ENCODE data around the gene ANKRD11. TPM values are rescaled to one million over a fixed set of nuclear protein-coding genes. Genes with fewer than 3 reads are reported as not detected.

ANKRD11 gene
- total and polyA plus RNA-seq, 2 donors (not counting 1 experiment from before 2014, with no cell fraction given) = 41.5 to 71.2 TPM

DNA sequence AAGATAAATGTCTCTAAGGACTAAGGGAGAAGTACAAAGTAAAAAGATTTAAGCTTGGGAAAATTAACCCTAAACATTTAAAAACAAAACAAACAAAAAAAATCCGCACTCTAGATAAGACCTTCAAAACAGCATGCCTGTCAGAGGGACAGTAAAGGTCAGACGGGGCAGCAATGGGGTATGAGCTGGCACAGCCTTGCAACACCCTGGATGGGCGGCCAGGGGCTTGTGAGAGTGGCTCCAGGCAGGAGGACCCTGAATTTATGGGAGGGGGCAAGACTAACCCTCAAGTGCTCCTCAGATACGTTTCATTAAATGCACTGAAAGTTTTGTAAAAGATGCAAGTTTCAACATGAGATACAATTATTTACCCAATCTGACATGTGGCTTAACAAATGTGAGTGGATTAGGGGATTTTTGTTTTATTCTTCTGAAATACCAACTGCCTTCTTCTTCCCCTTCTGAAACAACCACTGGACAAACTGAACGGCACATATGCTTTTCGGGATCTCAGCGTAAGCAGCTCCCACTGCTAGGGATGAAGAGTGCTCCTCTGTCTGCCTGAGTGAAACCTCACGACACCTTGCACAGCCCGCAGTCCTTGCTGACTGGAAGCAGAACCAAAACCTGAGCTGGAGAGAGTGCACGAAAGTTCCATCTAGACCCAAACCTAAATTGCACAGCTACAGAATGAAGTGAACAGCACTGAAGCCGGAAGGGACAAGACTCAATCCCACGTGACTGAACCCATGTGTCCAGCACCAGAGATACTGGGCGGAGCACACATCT is 128.4 kb downstream of the ANKRD11 start:
- no peak for DNase-seq (ENCODE audit: low read depth in 2 of 2)
- Histone ChIP-seq H3K27ac (ENCODE audit: insufficient read depth, low read length) (no peak overlapping the region), H3K27me3 (ENCODE audit: control insufficient read depth, insufficient read depth, low read length) (no peaks in the 10 kb centered on the region), H3K4me1 (ENCODE audit: control insufficient read depth, extremely low read depth, insufficient read depth, low read length) (peaks cover 21% of the 10 kb centered on the region), H4K20me1 (ENCODE audit: control insufficient read depth, extremely low read depth, insufficient read depth, low read length) (no peaks in the 10 kb centered on the region), H3K36me3 (ENCODE audit: control insufficient read depth, insufficient read depth, low read length) (peaks cover 5% of the 10 kb centered on the region), H3K9me3 (ENCODE audit: control insufficient read depth, insufficient read depth, low read depth, low read length) (no peaks in the 10 kb centered on the region), H3K79me2 (ENCODE audit: control insufficient read depth, insufficient read depth, low read length) (peaks cover 91% of the 10 kb centered on the region), H3K9ac (ENCODE audit: insufficient read depth, low read length) (no peak overlapping the region), H3K4me3 (replicated peaks in 1 of 4; ENCODE audit: control extremely low read depth in 1 of 4, insufficient read depth in 1 of 4, low read depth in 3 of 4, low read length in 4 of 4) (no peak overlapping the region), H2AFZ (ENCODE audit: low read length) (no peak overlapping the region), H3K4me2 (ENCODE audit: extremely low read depth, insufficient read depth, low read length) (no peak overlapping the region)
- TF ChIP-seq EZH2 (IDR thresholded peaks at IDR 0.05; ENCODE audit: low read length, missing control alignments) = no peak

DNA sequence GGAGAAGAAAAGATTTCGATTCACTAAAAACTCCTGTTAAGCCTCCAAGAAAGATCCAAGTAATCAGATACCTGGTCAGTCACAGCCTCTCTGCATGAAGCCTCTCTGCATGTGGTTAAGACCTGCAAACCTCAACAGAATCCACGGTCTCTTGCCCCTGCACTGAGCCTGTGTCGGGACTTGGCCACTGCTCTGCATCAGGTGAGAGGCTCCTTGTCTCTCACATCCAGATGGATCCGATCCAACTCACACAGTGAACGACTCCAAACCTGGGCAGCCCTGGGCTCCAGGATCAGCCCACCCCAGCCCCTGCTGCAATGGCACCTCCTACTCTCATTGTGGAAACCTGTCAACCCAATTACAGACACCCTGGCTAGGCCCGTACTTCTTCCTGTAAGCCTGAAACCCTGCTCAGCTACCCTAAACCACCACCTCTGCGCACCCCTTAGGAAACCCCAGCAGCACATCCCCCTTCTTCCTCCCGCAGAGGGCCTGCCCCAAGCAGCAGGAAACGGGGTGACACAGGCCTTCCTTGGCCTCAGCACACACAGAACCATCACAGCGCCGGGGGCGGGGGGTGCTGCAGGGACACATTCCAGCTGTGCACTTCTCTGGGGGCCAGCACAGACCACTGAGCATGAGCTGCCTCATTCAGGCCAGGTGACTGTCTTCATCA is 129.5 kb downstream of the ANKRD11 start:
- Histone ChIP-seq H3K27me3 (ENCODE audit: control insufficient read depth, insufficient read depth, low read length) (no peaks in the 10 kb centered on the region), H3K9ac (ENCODE audit: insufficient read depth, low read length) (no peak overlapping the region), H3K9me3 (ENCODE audit: control insufficient read depth, insufficient read depth, low read depth, low read length) (no peaks in the 10 kb centered on the region), H3K4me1 (ENCODE audit: control insufficient read depth, extremely low read depth, insufficient read depth, low read length) (peaks cover 21% of the 10 kb centered on the region), H3K79me2 (ENCODE audit: control insufficient read depth, insufficient read depth, low read length) (peaks cover 88% of the 10 kb centered on the region), H3K27ac (ENCODE audit: insufficient read depth, low read length) (no peak overlapping the region), H3K4me3 (replicated peaks in 1 of 4; ENCODE audit: control extremely low read depth in 1 of 4, insufficient read depth in 1 of 4, low read depth in 3 of 4, low read length in 4 of 4) (no peak overlapping the region), H2AFZ (ENCODE audit: low read length) (no peak overlapping the region), H3K36me3 (ENCODE audit: control insufficient read depth, insufficient read depth, low read length) (peaks cover 5% of the 10 kb centered on the region), H3K4me2 (ENCODE audit: extremely low read depth, insufficient read depth, low read length) (no peak overlapping the region), H4K20me1 (ENCODE audit: control insufficient read depth, extremely low read depth, insufficient read depth, low read length) (no peaks in the 10 kb centered on the region)
- DNase-seq (ENCODE audit: low read depth in 2 of 2) = no peak
- TF ChIP-seq, protein P1, sequence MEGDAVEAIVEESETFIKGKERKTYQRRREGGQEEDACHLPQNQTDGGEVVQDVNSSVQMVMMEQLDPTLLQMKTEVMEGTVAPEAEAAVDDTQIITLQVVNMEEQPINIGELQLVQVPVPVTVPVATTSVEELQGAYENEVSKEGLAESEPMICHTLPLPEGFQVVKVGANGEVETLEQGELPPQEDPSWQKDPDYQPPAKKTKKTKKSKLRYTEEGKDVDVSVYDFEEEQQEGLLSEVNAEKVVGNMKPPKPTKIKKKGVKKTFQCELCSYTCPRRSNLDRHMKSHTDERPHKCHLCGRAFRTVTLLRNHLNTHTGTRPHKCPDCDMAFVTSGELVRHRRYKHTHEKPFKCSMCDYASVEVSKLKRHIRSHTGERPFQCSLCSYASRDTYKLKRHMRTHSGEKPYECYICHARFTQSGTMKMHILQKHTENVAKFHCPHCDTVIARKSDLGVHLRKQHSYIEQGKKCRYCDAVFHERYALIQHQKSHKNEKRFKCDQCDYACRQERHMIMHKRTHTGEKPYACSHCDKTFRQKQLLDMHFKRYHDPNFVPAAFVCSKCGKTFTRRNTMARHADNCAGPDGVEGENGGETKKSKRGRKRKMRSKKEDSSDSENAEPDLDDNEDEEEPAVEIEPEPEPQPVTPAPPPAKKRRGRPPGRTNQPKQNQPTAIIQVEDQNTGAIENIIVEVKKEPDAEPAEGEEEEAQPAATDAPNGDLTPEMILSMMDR (conservative IDR thresholded peaks at IDR 0.05 in 1 of 2, IDR thresholded peaks at IDR 0.05 in 1 of 2; ENCODE audit: low read depth in 1 of 2, low read length in 2 of 2) = no peak
- no peak for TF ChIP-seq EZH2 (IDR thresholded peaks at IDR 0.05; ENCODE audit: low read length, missing control alignments)

DNA sequence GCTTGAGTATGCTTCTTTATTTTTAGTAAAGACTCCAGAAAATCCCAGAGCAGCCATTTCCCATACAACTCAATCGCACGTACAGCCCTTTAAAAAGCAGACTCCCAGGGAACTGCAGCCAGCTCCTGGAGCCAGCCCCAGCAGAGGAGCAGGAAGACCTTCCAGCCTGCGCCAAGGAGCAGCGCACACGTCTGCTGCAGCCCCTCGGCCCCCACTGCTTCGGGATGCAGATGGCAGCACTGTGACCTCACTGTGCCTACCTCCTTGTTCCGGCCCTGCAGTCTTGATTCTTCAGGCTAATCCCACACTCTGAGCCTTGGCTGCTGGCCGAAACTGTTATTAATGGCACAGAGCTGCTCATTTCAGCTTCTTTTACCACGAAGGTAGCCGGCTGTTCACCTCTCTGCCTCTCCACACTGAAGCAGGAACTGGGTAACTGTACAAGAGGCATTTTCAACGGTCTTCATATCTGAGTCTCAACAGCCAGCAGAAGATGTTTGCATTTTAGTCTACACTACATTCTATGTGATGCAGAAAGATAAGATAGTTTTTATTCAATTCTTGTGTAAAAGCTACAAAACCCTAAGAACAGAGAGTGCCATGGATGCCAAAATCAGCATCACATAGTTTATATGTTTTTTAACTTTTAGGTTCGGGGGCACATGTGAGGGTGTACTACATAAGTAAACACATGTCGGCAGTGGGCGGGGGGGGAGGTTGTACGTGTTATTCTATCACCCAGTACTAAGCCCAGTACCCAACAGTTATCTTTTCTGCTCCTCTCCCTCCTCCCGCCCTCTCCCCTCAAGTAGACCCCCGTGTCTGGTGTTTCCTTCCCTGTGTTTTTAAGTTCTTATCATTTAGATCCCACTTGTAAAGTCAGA is 130.9 kb downstream of the ANKRD11 start:
- no peak overlapping the region for H3K4me3 ChIP-seq (replicated peaks in 1 of 4; ENCODE audit: control extremely low read depth in 1 of 4, insufficient read depth in 1 of 4, low read depth in 3 of 4, low read length in 4 of 4)

More for the DNA sequence above, 130.9 kb downstream of the ANKRD11 start:
- H3K79me2 ChIP-seq (ENCODE audit: control insufficient read depth, insufficient read depth, low read length) = peaks cover 89% of the 10 kb centered on the region
- TF ChIP-seq, protein P1 (conservative IDR thresholded peaks at IDR 0.05 in 1 of 2, IDR thresholded peaks at IDR 0.05 in 1 of 2; ENCODE audit: low read depth in 1 of 2, low read length in 2 of 2) = no peak
- TF ChIP-seq EZH2 (IDR thresholded peaks at IDR 0.05; ENCODE audit: low read length, missing control alignments) = no peak
- H3K4me2 ChIP-seq (ENCODE audit: extremely low read depth, insufficient read depth, low read length) = peak overlapping the region; percentile 25
- no peak overlapping the region for H2AFZ ChIP-seq (ENCODE audit: low read length)
- peak in 1 of 2 donors; percentile 64 for DNase-seq (ENCODE audit: low read depth in 2 of 2)
- H3K4me1 ChIP-seq (ENCODE audit: control insufficient read depth, extremely low read depth, insufficient read depth, low read length) = peaks cover 18% of the 10 kb centered on the region
- no peak overlapping the region for H3K9ac ChIP-seq (ENCODE audit: insufficient read depth, low read length)
- H3K36me3 ChIP-seq (ENCODE audit: control insufficient read depth, insufficient read depth, low read length) = peaks cover 7% of the 10 kb centered on the region
- no peak overlapping the region for H3K27ac ChIP-seq (ENCODE audit: insufficient read depth, low read length)
- no peaks in the 10 kb centered on the region for H3K27me3 ChIP-seq (ENCODE audit: control insufficient read depth, insufficient read depth, low read length)
- no peaks in the 10 kb centered on the region for H3K9me3 ChIP-seq (ENCODE audit: control insufficient read depth, insufficient read depth, low read depth, low read length)
- H4K20me1 ChIP-seq (ENCODE audit: control insufficient read depth, extremely low read depth, insufficient read depth, low read length) = no peaks in the 10 kb centered on the region
